Measurements from ENCODE around the gene TMEM223.
"Not testable (repeated sequence)": the region's sequence is repeated elsewhere in the genome, so short reads cannot be mapped to it uniquely, and the experiment has no call there.

TMEM223 gene

GRCh38 chr11:62830904-62831519 is 39.2 kb upstream of the TMEM223 start (continued):
- TF ChIP-seq ZSCAN18 (tag by site-specific recombination; IDR thresholded peaks at IDR 0.05) (no peak), ZNF513 (tag by site-specific recombination; IDR thresholded peaks at IDR 0.05) (no peak), ZNF114 (tag by site-specific recombination; IDR thresholded peaks at IDR 0.05) (no peak)

GRCh38 chr11:62828130-62828529 is 36.3 kb upstream of the TMEM223 start:
- not testable (repeated sequence) for H3K27ac ChIP-seq (ENCODE audit: extremely low read depth, low read depth, low read length); H3K9me3 ChIP-seq (ENCODE audit: control insufficient read depth, insufficient read depth, low read depth, low read length); H3K4me1 ChIP-seq (ENCODE audit: control insufficient read depth, insufficient read depth, low read length); H3K4me3 ChIP-seq (ENCODE audit: low read depth, low read length)
- H3K36me3 ChIP-seq (ENCODE audit: control insufficient read depth in 2 of 2, insufficient read depth in 1 of 2, low read length in 2 of 2) = peaks cover 0 to 57% of the 10 kb centered on the region in 2 experiments; a peak in 2 of 3 replicates
- ChIA-PET CTCF (interaction anchor here (0.7 kb wide), 1 partner anchor 41 kb away, joined by 3 read pairs; no protein-coding TSS in a partner anchor), POLR2A (interaction anchor here (1.1 to 2.2 kb wide), 4 partner anchors 13 to 101 kb away, joined by 4 to 12 read pairs (median 4); partner anchors contain the start of genes HNRNPUL2, NXF1 and SLC3A2)
- TF ChIP-seq ZNF121 (tag by site-specific recombination; IDR thresholded peaks at IDR 0.05) = peak; percentile 55; the same call in 1 of the 2 replicates

GRCh38 chr11:62823677-62824076 is 31.9 kb upstream of the TMEM223 start:
- peaks cover 15 to 80% of the 10 kb centered on the region in 2 experiments; a peak in 2 of 3 replicates for H3K36me3 ChIP-seq (ENCODE audit: control insufficient read depth in 2 of 2, insufficient read depth in 1 of 2, low read length in 2 of 2)
- no peak overlapping the region for H3K4me3 ChIP-seq (ENCODE audit: low read depth, low read length)
- no peak overlapping the region for H3K27ac ChIP-seq (ENCODE audit: extremely low read depth, low read depth, low read length)
- CTCF ChIA-PET = no interaction called here
- no peaks in the 10 kb centered on the region for H3K4me1 ChIP-seq (ENCODE audit: control insufficient read depth, insufficient read depth, low read length)
- POLR2A ChIA-PET = interaction anchor here (0.9 to 1.0 kb wide), 2 partner anchors 22 to 63 kb away, joined by 3 read pairs; no protein-coding TSS in a partner anchor
- H3K9me3 ChIP-seq (ENCODE audit: control insufficient read depth, insufficient read depth, low read depth, low read length) = no peaks in the 10 kb centered on the region
- TF ChIP-seq ZNF768 (tag by site-specific recombination; IDR thresholded peaks at IDR 0.05) (no peak), ZFP3 (tag by site-specific recombination; IDR thresholded peaks at IDR 0.05; ENCODE audit: low read depth) (no peak), ATF2 (tag by site-specific recombination; IDR thresholded peaks at IDR 0.05; ENCODE audit: low read depth) (no peak), ZNF10 (tag by site-specific recombination; IDR thresholded peaks at IDR 0.05) (no peak), ZNF449 (tag by site-specific recombination; IDR thresholded peaks at IDR 0.05) (no peak), MEIS1 (CRISPR knock-in tag; IDR thresholded peaks at IDR 0.05; ENCODE audit: borderline replicate concordance) (no peak), ZNF311 (tag by site-specific recombination; IDR thresholded peaks at IDR 0.05; ENCODE audit: borderline replicate concordance) (no peak), ZBTB17 (tag by site-specific recombination; IDR thresholded peaks at IDR 0.05) (no peak), CTCF (tag by site-specific recombination; IDR thresholded peaks at IDR 0.05) (no peak), ZNF302 (tag by site-specific recombination; IDR thresholded peaks at IDR 0.05; ENCODE audit: low read depth) (no peak), ZNF2 (tag by site-specific recombination; IDR thresholded peaks at IDR 0.05) (no peak), ZNF560 (tag by site-specific recombination; IDR thresholded peaks at IDR 0.05; ENCODE audit: borderline replicate concordance) (no peak), PRDM4 (tag by site-specific recombination; IDR thresholded peaks at IDR 0.05) (no peak), IKZF3 (tag by site-specific recombination; IDR thresholded peaks at IDR 0.05) (no peak), BCL11A (tag by site-specific recombination; IDR thresholded peaks at IDR 0.05; ENCODE audit: low read depth) (no peak), ZNF169 (tag by site-specific recombination; IDR thresholded peaks at IDR 0.05) (no peak), ZBTB6 (tag by site-specific recombination; IDR thresholded peaks at IDR 0.05) (no peak)
